ENCODE data around the gene TBC1D22A.

DNA sequence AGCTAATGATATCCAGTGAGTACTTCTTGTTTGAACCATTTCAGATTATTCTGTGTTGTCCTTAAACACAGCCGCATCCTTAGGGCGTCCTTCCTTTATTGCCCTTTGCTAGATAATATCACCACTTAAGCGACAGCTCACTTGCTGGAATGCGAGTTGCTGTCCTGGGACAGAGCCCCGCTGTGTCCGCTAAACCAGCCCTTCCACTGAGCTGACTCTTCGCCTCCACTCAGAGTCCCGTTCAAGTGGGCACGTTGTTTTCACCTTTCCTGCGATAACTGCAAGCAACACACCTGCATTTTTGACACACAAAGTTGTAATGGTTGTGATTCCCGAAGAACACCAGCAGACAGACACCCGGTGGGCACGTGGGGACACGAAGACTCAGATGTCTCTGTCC, 140.0 kb downstream of the TBC1D22A start:
- TF ChIP-seq, protein P1, sequence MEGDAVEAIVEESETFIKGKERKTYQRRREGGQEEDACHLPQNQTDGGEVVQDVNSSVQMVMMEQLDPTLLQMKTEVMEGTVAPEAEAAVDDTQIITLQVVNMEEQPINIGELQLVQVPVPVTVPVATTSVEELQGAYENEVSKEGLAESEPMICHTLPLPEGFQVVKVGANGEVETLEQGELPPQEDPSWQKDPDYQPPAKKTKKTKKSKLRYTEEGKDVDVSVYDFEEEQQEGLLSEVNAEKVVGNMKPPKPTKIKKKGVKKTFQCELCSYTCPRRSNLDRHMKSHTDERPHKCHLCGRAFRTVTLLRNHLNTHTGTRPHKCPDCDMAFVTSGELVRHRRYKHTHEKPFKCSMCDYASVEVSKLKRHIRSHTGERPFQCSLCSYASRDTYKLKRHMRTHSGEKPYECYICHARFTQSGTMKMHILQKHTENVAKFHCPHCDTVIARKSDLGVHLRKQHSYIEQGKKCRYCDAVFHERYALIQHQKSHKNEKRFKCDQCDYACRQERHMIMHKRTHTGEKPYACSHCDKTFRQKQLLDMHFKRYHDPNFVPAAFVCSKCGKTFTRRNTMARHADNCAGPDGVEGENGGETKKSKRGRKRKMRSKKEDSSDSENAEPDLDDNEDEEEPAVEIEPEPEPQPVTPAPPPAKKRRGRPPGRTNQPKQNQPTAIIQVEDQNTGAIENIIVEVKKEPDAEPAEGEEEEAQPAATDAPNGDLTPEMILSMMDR (IDR thresholded peaks at IDR 0.05), result no peak
- TF ChIP-seq, protein P2, sequence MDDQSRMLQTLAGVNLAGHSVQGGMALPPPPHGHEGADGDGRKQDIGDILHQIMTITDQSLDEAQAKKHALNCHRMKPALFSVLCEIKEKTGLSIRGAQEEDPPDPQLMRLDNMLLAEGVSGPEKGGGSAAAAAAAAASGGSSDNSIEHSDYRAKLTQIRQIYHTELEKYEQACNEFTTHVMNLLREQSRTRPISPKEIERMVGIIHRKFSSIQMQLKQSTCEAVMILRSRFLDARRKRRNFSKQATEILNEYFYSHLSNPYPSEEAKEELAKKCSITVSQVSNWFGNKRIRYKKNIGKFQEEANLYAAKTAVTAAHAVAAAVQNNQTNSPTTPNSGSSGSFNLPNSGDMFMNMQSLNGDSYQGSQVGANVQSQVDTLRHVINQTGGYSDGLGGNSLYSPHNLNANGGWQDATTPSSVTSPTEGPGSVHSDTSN (IDR thresholded peaks at IDR 0.05), result no peak
- no peak for TF ChIP-seq TAF1 (IDR thresholded peaks at IDR 0.05; ENCODE audit: borderline replicate concordance, low read depth, low read length)
- no peak for TF ChIP-seq SIN3A (IDR thresholded peaks at IDR 0.05; ENCODE audit: borderline replicate concordance, low read depth, low read length)
- TF ChIP-seq RXRA (IDR thresholded peaks at IDR 0.05; ENCODE audit: borderline replicate concordance, low read depth), result no peak
